ENCODE data around the gene GPHB5.

GPHB5 gene

GRCh38 chr14:63290741-63291430 lies 27.8 kb downstream of the GPHB5 start:
- Histone ChIP-seq H3K4me3 (replicated peaks; ENCODE audit: low read depth, low read length) (no peak overlapping the region), H3K27me3 (replicated peaks; ENCODE audit: control insufficient read depth, insufficient read depth, low read length) (no peaks in the 10 kb centered on the region), H3K36me3 (ENCODE audit: control insufficient read depth, insufficient read depth, low read length) (no peaks in the 10 kb centered on the region)
- no peak for TF ChIP-seq CTCF (IDR thresholded peaks at IDR 0.05; ENCODE audit: insufficient read depth, low read length, poor library complexity, severe bottlenecking)
- no peak for DNase-seq (ENCODE audit: extremely low read depth, insufficient read length)

DNA sequence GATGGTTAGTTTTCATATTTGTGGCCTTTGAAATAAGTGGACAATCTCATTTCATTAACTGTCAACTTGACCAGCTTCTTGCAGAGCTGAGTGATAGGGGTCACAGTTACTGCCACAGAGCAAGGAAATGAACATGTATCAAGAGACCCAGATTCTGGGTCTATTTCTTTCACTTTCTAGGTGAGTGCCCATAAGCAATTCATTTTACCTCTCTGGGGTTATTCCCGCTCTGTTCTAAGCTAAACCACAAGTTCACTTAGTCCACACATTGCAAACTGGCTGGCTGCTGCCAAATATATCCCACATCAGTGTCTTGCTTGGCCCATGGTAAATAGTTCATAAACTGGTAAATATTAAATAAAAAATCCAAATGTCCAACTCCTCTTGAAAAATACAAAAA lies 29.9 kb downstream of the GPHB5 start:
- TF ChIP-seq CTCF (IDR thresholded peaks at IDR 0.05; ENCODE audit: insufficient read depth, low read length, poor library complexity, severe bottlenecking): no peak
- H3K4me3 ChIP-seq (replicated peaks; ENCODE audit: low read depth, low read length): no peak overlapping the region
- no peaks in the 10 kb centered on the region for H3K36me3 ChIP-seq (ENCODE audit: control insufficient read depth, insufficient read depth, low read length)
- DNase-seq (ENCODE audit: extremely low read depth, insufficient read length): no peak
- no peaks in the 10 kb centered on the region for H3K27me3 ChIP-seq (replicated peaks; ENCODE audit: control insufficient read depth, insufficient read depth, low read length)

DNA sequence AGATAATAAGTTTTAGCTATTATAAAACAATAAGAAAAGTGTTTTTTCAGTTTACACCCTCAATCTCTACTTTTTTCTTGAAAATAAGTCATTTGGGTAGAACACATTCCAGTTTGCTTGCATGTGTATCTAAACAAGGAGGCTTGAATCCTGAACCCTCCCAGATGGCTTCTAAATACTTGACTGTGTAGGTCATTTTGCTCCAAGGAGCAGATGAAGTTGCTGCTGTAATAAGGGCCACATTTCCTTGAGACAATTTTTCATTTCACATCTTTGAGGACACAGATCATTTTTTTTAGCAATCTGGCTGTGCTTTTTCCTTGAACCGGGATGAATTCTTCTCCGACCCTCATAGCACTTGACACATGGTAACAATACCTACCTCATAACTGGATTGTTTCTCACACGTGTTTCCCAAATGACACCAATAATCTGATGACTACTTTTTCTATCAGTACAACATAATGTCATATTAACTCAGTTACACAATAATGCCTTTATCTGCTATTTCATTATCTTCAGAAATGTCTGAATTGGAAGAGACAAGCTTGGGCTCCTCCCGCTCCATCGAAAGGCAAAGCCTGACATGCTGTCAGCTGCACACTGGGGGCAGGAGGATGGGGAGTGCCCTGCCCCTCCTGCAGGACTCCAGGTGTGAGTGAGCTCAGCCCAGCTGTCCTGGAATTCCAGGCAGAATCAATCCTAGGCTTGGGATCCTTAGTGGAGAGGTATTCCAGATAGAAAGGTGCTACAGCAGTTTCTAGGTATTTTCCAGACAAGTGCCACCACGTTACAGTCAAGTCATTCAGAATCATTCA lies 30.9 kb downstream of the GPHB5 start:
- no peak for DNase-seq (ENCODE audit: extremely low read depth, insufficient read length)
- Histone ChIP-seq H3K4me3 (replicated peaks; ENCODE audit: low read depth, low read length) (no peak overlapping the region), H3K27me3 (replicated peaks; ENCODE audit: control insufficient read depth, insufficient read depth, low read length) (no peaks in the 10 kb centered on the region), H3K36me3 (ENCODE audit: control insufficient read depth, insufficient read depth, low read length) (no peaks in the 10 kb centered on the region)
- TF ChIP-seq CTCF (IDR thresholded peaks at IDR 0.05; ENCODE audit: insufficient read depth, low read length, poor library complexity, severe bottlenecking): no peak

DNA sequence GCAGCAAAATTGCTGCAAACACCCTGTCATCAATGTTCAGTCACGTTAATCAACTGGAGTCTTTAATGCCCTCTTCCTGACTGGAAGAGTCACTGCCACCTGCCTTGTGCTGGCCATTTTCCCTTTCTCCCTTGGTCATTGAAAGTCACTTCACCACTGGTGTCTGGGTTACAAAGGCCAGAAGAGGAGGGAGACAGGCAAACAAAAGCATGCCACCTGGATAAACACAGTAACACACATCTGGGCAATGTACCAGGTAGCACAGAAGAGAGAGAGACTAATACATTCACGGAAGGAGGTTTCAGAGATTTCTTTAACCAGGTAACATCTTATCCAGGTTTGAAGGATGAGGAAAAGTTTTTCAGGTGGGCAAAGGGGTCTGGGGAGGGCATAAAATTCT lies 32.7 kb downstream of the GPHB5 start:
- no peaks in the 10 kb centered on the region for H3K27me3 ChIP-seq (replicated peaks; ENCODE audit: control insufficient read depth, insufficient read depth, low read length)
- H3K4me3 ChIP-seq (replicated peaks; ENCODE audit: low read depth, low read length): no peak overlapping the region
- DNase-seq (ENCODE audit: extremely low read depth, insufficient read length): no peak
- TF ChIP-seq CTCF (IDR thresholded peaks at IDR 0.05; ENCODE audit: insufficient read depth, low read length, poor library complexity, severe bottlenecking): no peak
- H3K36me3 ChIP-seq (ENCODE audit: control insufficient read depth, insufficient read depth, low read length): no peaks in the 10 kb centered on the region

GRCh38 chr14:63283884-63284248 lies 34.9 kb downstream of the GPHB5 start:
- Histone ChIP-seq H3K4me3 (replicated peaks; ENCODE audit: low read depth, low read length) (no peak overlapping the region), H3K27me3 (replicated peaks; ENCODE audit: control insufficient read depth, insufficient read depth, low read length) (no peaks in the 10 kb centered on the region), H3K36me3 (ENCODE audit: control insufficient read depth, insufficient read depth, low read length) (no peaks in the 10 kb centered on the region)
- DNase-seq (ENCODE audit: extremely low read depth, insufficient read length): no peak
- no peak for TF ChIP-seq CTCF (IDR thresholded peaks at IDR 0.05; ENCODE audit: insufficient read depth, low read length, poor library complexity, severe bottlenecking)
